HG02678 (cell line): ENCODE measurements around the gene PRSS16.

Experiments used
- ATAC-seq: cut with Tn5 transposase; IDR thresholded peaks from one replicate; pipeline ENCODE4 v1.9.1; 2021; ENCODE audit warnings: mild to moderate bottlenecking, moderate library complexity; ENCODE audit not compliant: unreplicated experiment

PRSS16 gene

DNA sequence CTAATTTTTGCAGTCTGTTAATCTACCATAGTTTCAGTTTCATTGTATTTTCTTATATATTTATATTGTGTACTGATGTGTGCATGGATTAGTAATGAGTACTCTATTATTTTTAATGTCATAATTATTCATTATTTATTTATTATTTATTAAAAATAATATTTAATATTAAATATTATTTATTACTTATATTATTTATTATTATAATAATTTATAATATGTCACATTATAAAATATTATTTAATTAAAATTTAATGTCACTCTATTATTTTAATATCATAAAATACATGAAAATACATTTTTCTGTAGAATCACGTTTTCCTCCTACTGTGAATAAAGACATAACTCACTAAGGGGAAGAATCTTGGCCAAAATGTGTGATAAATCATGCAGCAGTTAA, 34.1 kb downstream of the PRSS16 start:
- no peak for ATAC-seq

- no peak for ATAC-seq
Measured at GRCh38 chr6:27283279-27283678, 35.8 kb downstream of the PRSS16 start.

- ATAC-seq, result no peak
Measured at GRCh38 chr6:27286141-27286540, 38.6 kb downstream of the PRSS16 start.

GRCh38 chr6:27287751-27288135, 40.2 kb downstream of the PRSS16 start:
- ATAC-seq, result no peak

DNA sequence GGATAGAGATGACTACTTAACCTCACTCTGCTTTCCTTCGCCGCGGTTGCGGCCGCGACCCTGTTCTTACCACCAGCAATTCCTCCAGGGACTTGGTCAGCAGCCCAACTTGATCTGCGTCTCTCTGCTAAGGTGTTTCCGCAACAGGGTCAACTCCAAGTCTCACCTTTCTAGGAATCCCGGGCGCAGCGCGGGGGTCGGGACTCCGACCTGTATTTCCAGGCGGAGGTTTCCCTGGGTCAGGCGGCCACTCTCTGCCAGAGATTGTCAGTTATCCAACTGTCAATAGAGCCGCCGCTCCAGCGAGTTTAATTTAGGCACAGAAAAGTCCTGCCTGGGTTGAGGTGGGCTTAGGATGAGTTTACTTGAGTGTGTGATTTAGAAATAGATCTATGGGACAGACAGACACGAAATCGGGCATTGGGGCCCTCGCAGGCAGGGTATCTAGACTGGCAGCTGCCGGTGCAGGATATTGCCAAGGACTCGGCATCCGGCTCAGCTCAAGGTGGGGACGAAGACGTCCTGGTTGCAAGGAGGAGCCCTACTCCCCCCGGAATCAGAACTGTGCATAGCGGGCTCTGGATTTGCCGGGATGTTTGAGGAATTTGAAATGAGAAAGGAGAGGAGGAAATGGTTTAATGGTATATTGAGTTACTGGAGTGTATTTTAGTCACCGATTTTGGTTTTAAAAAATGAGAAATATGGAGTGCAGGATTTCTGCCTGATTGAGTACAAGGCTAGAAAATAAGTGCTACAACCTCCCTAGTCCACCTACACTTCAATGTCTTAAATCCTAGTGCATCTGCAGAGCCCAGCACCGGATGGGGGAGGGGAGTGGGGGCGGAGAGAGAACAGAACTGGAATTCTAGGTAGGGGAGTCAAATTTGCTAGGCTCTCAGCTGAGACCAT, 40.9 kb downstream of the PRSS16 start:
- no peak for ATAC-seq

GRCh38 chr6:27290065-27290849, 42.8 kb downstream of the PRSS16 start:
- no peak for ATAC-seq

DNA sequence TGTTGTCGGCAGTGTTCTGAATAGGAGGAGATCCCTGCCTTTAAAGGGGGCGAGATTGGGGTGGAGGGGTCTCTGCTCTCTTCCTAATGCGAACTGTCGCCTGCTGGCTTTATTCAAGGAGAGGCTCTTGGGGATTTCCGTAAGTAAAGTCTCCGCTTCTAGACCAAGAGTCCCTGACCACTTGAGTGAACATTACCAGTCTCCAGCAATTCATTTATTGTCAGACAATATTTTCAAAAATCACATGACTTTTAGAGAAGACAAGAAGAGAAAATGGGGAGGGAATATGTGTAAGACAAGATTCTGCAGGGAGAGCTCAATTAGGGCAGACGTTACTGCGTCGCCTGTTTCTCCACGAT, 43.3 kb downstream of the PRSS16 start:
- no peak for ATAC-seq

- ATAC-seq, result no peak
Measured at GRCh38 chr6:27293436-27294098, 46.1 kb downstream of the PRSS16 start.

- no peak for ATAC-seq
Measured at GRCh38 chr6:27294409-27294808, 46.9 kb downstream of the PRSS16 start.

DNA sequence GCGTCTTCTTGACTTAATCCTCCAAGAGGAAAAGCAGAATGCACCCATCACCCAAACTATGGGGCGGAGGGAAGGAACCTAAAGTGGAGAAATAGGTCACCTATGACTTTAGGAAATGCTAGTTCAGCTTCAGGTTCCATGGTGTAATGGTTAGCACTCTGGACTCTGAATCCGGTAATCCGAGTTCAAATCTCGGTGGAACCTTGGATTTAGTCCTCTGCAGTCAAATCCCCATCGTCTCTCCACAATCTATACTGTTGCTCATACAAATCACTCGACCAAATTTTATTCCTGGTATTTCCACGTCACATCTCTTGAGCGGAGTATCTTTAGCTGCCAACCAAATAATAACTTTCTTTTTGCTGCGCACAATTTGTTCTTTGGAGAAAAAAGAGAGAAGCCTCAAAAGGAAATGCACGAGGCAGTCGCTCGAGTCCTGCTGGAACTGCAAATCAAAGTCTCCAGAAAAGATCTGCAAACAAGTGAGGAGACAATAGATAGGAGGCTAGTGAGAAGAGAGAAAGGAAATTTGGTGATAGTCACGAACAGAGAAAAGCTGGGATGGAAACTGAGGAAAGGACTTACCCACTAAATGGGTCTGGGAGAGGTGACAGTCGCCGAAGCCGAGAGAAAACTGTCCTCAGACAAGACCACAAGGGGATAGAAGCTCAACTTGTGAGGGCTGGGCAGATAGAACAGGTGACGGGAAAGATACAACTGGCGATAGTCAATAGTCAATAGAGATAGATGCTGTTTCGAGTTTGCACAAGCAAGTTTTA, 48.0 kb downstream of the PRSS16 start:
- ATAC-seq, result no peak

GRCh38 chr6:27296106-27296783, 48.7 kb downstream of the PRSS16 start:
- ATAC-seq, result no peak

GRCh38 chr6:27297484-27297856, 50.0 kb downstream of the PRSS16 start:
- ATAC-seq, result no peak

DNA sequence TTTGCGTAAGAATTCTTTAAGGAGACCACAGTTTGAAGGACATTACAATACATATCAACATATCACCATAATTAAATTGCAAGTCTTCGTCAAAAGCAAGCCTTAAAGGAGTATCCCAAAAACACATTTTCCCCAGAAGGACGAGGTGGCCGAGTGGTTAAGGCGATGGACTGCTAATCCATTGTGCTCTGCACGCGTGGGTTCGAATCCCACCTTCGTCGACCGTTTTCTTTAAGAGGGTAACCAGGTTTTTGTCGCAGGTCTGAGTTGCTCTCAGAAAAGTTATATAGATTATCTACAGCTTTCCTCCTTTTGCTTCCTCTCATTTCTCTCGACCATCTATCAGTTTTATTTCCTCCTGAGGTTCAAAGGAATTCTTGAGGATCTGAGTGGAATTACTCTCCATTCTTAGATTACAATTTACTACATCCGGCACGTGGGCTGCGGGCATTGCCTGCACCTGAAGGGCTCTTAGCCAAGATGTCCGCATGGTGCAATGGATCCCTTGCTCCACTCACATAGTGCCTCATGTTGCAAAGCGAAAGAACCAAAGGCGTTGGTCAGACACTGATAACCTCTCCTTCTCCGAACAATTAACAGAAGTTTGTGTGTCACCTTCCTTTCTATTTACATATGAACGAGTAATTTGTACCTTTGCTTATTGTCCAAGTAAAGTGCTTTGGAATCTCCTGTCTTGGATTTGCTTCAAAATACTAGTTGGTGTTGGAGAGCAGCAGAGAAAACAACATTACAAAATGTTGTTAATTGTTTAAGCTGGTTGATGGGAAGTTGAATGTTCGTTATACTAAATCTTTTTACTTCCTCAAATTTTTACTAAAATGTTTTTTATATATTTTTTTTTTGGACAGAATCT, 50.6 kb downstream of the PRSS16 start:
- ATAC-seq, result no peak

GRCh38 chr6:27303613-27304272, 56.2 kb downstream of the PRSS16 start:
- ATAC-seq, result no peak
